GM18520 (cell line): ENCODE results near the gene CNOT6L.

ENCODE experiments used
- ATAC-seq: cut with Tn5 transposase; IDR thresholded peaks from one replicate; pipeline ENCODE4 v1.9.1; 2021; ENCODE audit not compliant: unreplicated experiment

The CNOT6L gene

DNA sequence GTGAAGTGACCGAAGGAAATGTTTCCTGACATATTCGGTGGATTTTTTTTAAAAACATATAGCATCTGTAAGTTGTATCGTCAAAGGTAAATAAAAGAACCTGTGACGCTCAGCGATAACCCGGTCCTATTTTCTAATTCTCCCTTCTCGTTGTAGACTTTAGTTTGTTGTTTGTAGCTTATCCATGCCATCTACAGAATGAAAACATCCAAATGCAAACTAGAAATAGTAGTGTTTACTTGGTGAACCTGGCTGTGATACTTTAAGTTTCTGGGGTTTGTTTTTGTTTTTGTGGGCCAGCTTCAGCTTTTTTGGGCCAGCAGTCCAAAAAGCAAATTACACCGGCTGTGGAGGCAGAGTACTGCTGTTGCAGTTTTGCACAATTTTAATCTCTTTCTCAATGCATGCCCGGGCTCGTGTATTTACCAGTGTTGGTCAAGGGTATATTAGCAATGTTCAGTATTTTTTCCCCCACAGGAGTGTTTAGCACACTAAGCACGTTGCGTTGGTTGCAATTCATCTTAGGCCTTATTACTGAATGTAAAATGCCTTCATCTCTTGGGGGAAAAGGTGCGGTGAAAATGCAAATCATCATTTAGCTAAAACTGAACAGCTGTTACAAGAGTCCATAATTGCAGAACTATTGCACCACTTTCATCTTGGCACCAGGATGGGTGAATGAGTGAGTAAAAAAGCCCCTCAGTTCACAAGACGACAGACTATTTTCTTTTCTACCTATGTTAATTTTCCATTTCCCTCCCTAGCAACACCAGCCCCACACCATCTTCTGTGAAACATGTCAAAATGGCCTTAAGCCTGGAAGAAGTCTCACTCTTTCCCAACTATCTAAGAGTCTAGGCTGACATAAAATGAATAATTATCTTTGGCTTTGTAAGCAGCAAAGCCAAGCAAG lies 1.7 kb upstream of the CNOT6L start:
- peak; percentile 15 for ATAC-seq

DNA sequence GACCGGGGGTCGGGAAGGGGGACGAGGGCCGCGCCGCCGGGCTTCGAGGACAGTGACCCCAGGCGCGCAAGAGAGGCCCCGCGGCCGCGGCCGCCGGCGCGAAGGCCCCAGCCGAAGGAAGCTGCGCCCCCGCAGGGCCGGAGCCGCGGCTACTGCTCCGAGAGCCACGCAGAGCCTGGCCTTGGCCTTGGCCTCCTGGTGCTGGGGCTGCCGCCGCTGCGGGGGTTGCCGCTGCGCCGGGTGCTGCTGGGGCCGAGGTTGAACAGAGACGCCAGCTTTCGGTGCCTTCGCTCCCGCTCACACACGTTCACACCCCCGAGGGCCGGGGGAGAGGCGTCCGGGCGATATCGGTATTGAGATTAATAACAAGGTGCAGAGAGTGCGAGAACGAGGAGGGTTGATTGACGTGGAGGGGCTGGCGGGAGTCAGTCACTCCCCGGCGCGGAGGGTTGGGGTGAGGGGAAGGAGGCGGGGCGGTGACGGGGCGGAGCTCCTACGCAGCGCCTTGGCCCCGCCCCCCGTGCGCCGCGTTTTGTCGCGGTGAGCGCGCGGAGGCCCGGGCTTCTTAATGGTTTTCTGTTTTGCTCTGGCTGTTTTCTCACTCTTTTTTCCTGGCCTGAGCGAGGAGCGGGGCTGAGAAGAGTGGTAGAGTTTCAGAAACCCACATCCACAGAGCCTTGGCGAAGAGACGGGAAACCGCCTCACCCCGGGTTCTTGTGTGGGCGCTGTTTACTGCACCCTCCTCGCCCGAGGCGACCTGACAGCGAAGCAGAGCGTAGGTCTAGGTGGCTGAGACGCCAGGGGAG lies 878 bp upstream of the CNOT6L start:
- peak; percentile 52 for ATAC-seq

DNA sequence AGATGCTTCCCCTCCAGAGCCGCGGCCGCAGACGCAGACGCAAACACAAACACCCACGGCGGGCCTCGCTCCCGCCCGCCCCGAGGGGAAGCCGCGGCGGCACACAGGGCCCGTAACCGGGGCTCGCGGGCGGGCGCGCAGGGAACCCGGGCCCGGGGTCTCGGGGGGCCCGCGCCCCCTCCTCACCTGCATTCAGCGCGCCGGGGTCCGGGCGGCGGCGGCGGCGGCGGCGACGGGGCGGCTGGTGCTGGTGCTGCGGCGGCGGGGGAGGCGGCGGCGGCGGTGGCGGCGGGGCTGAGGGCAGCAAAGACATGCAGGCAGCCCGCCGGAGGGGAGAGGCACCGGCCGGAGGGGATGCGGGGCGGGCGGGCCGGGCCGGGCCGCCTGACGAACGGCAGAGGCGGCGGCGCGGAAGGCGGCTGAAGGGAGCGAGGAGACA lies 255 bp upstream of the CNOT6L start:
- ATAC-seq = no peak

DNA sequence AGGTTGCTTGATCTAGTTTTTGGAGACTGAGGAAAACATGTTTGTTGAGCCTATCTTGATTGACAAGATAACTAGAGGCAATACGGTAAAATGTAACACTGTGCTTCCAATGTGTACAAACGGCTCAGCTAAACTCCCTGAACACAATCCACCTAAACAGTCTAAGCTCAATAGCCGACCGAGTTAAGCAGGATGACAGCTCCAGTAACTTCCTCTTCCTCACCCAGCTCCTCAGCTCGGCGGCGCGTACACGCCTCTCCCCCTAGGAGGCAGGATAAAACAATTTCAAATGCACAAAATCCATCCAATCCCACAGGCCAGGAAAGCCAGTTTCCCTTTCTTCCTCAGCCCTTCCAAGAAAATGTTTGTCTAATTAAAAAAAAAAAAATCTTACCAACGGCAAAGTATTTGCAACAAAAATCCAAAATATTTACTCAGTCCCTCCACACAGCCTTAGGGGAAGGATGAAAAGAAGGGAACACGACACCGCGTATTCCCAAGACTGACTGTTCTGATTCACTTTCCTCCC lies 1.0 kb downstream of the CNOT6L start:
- ATAC-seq = no peak

DNA sequence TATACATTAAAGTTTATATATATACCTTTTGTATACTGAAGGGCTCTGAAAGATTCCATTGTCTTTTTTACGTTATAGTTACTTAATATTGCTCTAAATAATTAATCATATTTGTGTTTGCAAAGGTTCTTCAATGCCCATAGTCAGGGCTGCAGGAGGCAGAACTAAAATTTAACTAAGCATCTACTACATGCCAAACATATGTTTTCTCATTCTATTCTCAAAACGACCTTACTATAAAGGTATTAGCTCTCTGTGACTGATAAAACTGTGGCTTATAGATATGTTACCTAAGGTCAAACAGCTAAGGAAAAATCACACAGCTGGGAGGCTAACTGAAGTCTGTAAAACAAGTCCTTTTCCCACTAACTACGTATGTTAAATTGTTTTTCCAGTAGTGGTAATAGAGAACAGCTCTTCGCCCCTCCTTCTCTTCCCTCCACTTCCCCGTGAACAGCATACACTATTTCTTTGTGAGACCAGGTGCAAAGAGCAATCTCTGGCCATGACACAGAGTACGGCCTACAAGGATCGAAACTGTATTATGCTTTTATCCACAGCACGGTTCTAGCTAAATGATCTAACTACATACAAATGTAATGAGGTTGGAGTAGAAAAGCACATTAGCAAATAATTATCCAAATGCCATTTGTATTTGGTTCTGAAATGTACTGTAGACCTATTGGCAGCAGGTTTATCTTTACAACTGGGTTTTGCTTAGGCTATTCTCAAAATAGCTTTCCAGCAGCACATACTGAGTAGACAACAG lies 1.7 kb downstream of the CNOT6L start:
- ATAC-seq = no peak

DNA sequence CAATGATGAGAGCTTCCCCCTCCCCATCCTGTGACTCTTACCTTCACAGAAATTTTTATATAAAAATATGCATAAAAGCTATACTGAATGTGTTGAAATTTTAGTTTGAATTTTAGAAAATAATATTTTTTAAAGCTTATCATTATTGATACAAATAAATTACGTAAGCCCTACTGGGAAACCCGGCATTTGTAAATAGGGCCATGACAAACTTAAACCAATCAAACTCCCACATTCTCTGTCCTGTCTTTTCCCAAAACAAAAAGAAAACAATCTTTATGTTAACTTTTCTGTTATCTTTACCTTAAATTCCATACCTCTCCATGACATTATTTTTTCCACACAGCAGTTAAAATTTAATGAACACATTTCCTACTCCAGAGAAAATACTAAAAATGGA lies 2.6 kb downstream of the CNOT6L start:
- ATAC-seq = no peak

DNA sequence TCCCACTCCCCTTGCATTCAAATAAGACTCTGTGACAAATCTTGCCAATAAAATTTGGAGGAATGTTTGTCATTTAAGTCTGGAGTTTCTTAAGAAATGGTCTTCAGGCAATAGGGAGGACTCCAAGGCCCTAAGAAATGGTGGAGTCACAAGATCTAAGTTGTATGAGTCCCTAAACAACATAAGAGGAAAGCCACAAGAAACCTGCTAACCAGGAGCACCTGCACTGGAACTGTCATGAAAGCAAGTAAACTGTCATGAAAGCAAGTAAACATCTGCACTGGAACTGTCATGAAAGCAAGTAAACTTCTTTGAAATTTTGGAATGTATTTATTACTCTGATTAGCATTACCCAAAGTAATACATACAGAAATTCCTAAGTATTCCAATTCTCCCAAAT lies 3.5 kb downstream of the CNOT6L start:
- no peak for ATAC-seq

DNA sequence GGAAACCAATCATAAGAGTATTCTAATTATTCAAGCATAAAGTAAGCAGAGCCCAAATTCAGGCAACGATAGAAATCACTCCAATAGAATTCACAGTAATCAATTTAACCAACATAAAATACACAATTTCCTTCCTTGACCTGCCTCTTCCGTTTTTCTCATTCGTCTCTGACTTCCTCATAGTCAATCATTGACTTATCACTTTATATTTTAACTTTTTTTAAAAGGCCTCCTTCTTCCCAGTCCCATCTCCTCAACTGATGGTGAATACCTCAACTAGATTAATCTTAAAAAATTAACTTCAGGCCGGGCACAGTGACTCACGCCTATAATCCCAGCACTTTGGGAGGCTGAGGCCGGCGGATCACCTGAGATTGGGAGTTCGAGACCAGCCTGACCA lies 13.3 kb downstream of the CNOT6L start:
- ATAC-seq = no peak

DNA sequence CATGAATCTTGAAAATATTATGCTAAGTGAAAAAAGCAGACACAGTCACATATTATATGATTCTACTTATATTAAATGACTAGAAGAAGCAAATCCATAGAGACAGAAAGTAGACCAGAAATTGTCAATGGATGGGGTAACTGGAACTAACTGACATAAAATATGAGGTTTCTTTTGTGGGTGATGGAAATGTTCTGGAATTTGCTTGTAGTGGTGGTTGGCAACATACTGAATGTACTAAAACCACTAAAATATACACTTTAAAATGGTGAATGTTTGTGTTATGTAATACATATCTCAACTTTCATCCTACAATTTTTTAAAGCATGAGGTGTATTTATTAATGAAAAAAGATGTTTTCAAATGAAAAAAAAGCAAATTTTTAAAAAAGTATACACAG lies 14.7 kb downstream of the CNOT6L start:
- no peak for ATAC-seq

DNA sequence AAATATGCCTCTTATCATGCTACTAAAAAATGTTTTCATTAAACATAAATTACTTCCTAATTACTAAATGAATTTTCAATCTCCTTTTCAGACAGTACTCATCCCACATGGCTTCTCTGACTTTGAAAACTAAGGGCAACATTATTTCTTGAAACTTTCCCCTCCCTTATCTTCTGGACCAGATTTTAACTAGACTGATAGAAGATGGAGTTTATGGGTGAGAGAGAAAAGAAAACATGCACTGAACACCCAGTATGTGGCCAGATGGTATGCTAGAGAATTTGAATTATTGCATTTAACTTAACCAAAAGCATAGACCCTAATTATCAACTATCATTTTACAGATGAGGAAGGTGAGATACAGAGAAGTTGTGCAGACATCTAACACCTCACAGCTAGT lies 16.8 kb downstream of the CNOT6L start:
- no peak for ATAC-seq

DNA sequence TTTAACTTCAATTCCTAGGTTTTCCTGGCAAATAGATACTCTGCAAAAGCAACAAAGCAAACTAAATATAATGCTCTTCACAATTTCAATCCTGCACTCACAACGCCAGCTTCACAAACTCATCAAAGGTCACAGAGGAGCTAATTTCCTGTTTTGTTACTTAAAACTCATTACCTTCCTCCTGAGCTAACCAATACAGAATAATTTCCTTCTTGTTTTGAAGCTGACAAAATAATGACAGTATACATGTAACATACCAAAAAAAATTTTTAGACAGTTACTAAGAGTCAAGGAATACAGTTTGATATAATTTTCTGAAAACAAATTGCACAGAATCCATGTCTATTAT lies 17.9 kb downstream of the CNOT6L start:
- no peak for ATAC-seq

DNA sequence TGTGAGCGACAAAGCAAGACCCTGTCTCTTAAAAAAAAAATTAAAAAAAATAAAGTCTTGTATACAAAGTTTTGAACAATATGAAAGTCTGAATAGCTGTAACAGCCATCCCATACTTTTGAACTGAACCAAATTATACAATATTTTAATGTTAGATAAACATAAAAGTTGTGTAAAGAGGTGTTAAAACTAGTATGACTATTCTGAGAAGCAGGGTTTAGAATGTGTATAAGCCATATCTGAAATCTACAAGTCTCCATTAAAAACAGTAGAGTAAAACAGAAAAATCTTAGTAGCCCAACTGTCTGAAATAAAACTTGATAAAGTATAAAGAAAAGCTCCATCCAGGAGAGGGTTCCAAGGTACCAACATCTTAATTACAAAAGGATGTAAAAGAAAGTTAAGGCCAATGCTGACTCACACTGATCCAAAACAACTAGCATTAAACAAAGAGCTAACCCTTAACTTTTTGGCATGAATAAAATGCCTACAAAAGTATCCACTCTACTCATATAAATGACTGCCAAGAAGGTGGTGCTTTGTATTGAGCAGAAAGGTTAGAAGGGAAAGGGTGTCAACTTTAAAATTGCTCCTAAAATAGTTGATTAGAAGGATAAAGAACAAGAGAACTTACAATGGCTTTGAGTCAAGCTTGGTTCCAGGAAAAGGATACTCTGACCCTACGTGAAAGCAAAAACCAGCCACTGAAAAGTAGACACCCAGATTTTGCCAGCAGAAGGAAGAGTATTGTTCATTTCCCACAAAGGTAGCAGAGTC lies 18.5 kb downstream of the CNOT6L start:
- ATAC-seq = no peak

DNA sequence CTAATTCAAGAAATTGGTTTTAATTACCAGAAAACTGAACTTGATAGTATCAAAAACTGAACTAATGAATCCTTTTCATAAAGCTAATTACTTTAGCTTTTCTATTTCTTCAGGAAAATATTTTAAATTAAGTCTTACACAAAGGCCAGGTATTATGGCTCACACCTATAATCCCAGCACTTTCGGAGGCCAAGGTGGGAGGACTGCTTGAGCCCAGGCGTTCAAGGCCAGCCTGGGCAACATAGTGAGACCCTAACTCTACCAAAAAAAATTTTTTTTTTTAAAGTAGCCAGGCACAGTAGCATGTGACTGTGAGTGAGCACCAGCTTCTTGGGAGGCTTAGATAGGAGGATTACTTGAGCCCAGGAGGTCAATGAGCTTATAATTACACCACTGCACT lies 19.1 kb downstream of the CNOT6L start:
- no peak for ATAC-seq

DNA sequence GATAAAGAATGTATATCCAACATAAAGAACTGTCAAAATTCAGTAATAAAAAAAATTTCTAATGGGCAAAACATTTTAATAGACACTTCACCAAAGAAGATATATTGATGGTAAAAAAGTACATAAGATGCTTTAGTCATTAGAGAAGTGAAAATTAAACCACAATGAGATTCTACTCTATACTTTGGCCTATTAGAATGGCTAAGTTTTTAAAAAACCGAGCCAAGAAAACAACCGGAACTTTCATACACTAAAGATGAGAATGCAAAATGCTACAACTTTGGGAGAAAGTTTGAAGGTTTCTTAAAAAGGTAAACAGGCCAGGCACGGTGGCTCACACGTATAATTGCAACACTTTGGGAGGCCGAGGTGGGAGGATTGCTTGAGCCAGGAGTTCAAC lies 20.8 kb downstream of the CNOT6L start:
- no peak for ATAC-seq

DNA sequence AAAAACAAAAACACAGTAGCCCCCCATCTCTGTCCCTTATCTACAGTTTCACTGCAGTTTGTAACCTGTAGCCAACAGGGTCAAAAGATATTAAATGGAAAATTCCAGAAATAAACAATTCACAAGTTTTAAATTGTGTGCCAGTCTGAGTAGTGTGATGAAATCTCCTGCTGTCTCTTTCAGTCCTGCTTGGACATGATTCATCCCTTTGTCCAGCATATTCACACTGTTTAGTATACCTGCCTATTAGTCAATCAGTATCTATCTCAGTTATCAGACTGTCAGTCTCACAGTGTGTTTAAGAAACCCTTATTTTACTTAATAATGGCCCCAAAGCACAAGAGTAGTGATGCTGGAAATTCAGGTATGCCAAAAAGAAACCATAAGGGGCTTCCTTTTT lies 21.9 kb downstream of the CNOT6L start:
- no peak for ATAC-seq

DNA sequence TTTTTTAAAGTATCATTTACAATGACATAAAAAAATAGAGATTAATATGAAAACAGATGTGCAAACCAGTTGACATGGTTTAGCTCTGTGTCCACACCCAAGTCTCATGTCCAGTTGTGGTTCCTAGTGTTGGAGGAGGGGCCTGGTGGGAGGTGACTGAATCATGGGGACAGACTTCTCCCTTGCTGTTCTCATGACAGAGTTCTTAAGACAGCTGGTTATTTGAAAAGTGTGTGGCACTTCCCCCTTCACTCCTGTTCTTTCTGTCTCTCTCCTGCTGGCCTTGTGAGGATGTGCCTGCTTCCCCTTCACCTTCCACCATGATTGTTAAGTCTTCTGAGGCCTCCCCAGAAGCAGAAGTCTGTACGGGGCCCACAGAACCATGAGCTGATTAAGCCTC lies 23.8 kb downstream of the CNOT6L start:
- ATAC-seq = no peak

DNA sequence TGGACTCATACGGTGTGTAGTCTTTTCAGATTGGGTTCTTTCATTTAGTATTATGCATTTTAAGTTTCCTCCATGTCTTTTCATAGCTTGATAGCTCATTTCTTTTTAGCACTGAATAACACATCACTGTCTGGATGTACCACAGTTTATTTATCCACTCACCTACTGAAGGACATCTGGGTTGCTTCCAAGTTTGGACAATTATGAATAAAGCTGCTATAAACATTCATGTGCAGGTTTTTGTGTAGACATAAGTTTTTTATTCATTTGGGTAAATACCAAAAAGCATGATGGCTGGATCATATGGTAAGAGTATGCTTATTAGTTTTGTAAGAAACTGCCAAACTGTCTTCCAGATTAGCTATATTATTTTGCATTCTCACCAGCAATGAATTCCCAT lies 29.0 kb downstream of the CNOT6L start:
- ATAC-seq = no peak

DNA sequence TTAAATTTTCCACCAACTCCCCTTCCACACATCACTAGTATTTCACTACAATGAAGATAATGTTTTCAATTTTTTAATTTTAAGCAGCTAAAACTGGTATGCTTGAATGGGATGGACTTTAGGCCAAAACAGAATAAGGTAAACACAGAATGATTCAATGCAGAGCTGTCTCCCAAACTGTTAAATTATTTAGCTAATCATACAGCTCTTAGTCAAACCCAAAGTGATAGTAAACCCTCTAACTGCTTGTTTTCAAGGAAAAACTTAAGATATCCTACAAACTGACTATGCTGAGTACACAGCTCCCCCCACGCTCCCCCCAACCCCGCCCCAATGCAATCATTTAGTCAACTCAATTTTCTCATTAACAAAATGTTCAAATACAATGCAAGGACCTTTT lies 30.2 kb downstream of the CNOT6L start:
- no peak for ATAC-seq

DNA sequence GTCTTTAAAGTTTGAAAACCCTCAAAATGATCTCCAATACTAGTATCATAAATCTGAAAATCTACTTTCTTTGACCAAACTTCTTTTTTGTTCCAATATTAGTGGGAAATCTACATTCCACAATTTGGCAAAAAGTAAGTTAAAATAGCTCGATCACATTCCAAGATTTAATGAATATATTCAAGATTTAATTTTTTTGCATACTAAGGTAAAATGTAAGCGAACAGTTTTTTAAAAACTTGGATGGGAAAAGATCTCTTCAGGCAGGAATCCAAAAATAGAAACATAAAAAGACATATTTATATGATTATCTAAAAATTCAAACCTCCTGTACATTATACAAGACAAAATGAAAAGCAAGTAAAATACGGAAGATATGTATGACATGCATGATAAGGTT lies 31.2 kb downstream of the CNOT6L start:
- ATAC-seq = no peak

DNA sequence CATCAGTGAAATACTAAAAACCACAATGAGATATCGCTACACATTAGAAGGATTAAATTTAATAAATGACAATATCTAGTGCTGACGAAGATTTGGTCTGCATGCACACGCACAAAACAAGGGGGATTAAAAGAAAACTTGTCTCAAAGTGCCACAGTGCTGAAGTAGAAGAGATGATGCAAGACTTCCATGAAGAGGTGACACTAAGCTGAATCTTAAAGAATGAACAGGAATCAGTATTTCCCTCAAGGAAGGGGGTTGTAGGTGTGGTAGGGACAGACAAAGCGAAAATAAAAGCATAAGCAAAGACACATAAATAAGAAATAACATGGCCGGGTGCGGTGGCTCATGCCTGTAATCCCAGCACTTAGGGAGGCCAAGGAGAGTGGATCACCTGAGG lies 33.5 kb downstream of the CNOT6L start:
- ATAC-seq = no peak

DNA sequence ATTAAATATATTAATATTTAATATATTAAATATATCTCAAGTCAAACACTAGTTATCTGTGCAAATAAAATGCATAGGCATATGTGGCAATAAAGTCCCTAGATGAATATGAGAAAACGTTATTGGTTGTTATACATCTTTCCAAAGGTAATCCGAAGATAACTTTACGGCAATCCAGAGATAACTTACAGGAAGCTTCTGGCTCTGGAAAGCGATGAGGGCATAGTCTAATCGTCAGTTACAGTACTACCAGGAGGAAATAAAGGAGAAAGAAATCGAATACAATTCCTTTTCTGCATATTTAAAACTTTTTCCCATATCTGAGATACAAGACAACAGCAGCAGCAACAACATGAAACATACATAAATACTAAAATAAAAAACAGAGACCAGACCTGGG lies 35.3 kb downstream of the CNOT6L start:
- ATAC-seq = no peak
